B cell (primary cell): ENCODE results near the gene NOS1. TPM values are rescaled to one million over a fixed set of nuclear protein-coding genes. Genes with fewer than 3 reads are reported as not detected.

Experiments
- ATAC-seq: fragments of 200-7000 bp; cut with Tn5 transposase; one replicate; pipeline ENCODE4 v1.10.0; 2021; ENCODE audit warnings: low read depth, mild to moderate bottlenecking, moderate number of reproducible peaks, moderate library complexity
- CTCF ChIA-PET: fragments of 350-600 bp; sonication (Branson Sonifier 250); formaldehyde crosslinking; loops from one replicate; lab custom pipeline; 2021; ENCODE audit warnings: antibody characterized with exemption, inconsistent platforms; lab: Charles Lee
- POLR2A ChIA-PET: fragments of 350-600 bp; sonication (Branson Sonifier 250); formaldehyde crosslinking; loops from one replicate; lab custom pipeline; 2021; ENCODE audit warnings: antibody characterized with exemption; lab: Charles Lee
- DNase-seq: peaks from one replicate; pipeline ENCODE4 v3.0.0; 2013
- H2AFZ ChIP-seq: 2 replicates; pipeline ENCODE4 v1.6.1; 2012; ENCODE audit warnings: mild to moderate bottlenecking, low read depth, low read length; ENCODE audit not compliant: insufficient read depth, poor library complexity, severe bottlenecking
- H3K27ac ChIP-seq, 2 donors: 1 replicate in 1 of 2; 2 replicates in 1 of 2; pipeline ENCODE4 v1.5.1; 2012 to 2013; ENCODE audit warnings: low read length in 2 of 2, mild to moderate bottlenecking in 2 of 2, moderate library complexity in 1 of 2
- H3K27me3 ChIP-seq, 4 experiments: fragments of 200-600 bp in 1 of 4; sonication (generic) in 1 of 4; replicated peaks in 1 of 4; 1 replicate in 2 of 4; 2 replicates in 2 of 4; pipeline versions ENCODE4 v1.6.1 to v1.7.0; 2013 to 2016; ENCODE audit warnings: low read length in 3 of 4, mild to moderate bottlenecking in 2 of 4, mixed read lengths in 1 of 4, moderate library complexity in 1 of 4; ENCODE audit not compliant: insufficient read depth in 4 of 4, control insufficient read depth in 3 of 4; ENCODE audit errors: control extremely low read depth in 1 of 4
- H3K36me3 ChIP-seq, 2 experiments: replicated peaks in 1 of 2; 1 replicate in 1 of 2; 2 replicates in 1 of 2; pipeline versions ENCODE4 v1.6.1 to v1.7.1; 2013; ENCODE audit warnings: low read length in 1 of 2; ENCODE audit not compliant: insufficient read depth in 2 of 2, control insufficient read depth in 1 of 2; ENCODE audit errors: control extremely low read depth in 1 of 2, extremely low read depth in 1 of 2
- H3K4me1 ChIP-seq, 2 donors: fragments of 200-600 bp in 1 of 2; sonication (generic) in 1 of 2; 1 replicate in 1 of 2; 2 replicates in 1 of 2; pipeline versions ENCODE4 v1.5.1 to v1.6.1; 2013 to 2017; ENCODE audit warnings: low read length in 2 of 2; ENCODE audit not compliant: control insufficient read depth in 2 of 2, insufficient read depth in 2 of 2
- H3K4me2 ChIP-seq: replicated peaks from 2 replicates; pipeline ENCODE3; 2012; ENCODE audit warnings: mild to moderate bottlenecking, low read depth, low read length; ENCODE audit not compliant: poor library complexity, severe bottlenecking
- H3K4me3 ChIP-seq, 5 experiments: fragments of 200-600 bp in 1 of 5; sonication (generic) in 1 of 5; 1 replicate in 3 of 5; 2 replicates in 2 of 5; pipeline versions ENCODE4 v1.5.1 to v1.7.0; 2011 to 2016; ENCODE audit warnings: low read length in 4 of 5, mild to moderate bottlenecking in 4 of 5, low read depth in 2 of 5, control low read depth in 1 of 5, moderate library complexity in 1 of 5; ENCODE audit not compliant: insufficient read depth in 1 of 5; ENCODE audit errors: control extremely low read depth in 1 of 5, extremely low read depth in 1 of 5
- H3K79me2 ChIP-seq: fragments of 200-600 bp; sonication (generic); one replicate; pipeline ENCODE4 v1.6.0; 2016; ENCODE audit warnings: low read length; ENCODE audit not compliant: control insufficient read depth, insufficient read depth
- H3K9ac ChIP-seq: fragments of 200-600 bp; sonication (generic); 2 replicates; pipeline ENCODE4 v1.6.1; 2017; ENCODE audit warnings: mild to moderate bottlenecking, low read length, moderate library complexity
- H3K9me3 ChIP-seq, 3 donors: one replicate each; pipeline versions ENCODE4 v1.6.1 to v1.7.1; 2013; ENCODE audit warnings: low read length in 2 of 3; ENCODE audit not compliant: control insufficient read depth in 2 of 3, insufficient read depth in 1 of 3; ENCODE audit errors: control extremely low read depth in 1 of 3
- H4K20me1 ChIP-seq: 2 replicates; pipeline ENCODE4 v1.6.0; 2012; ENCODE audit warnings: mild to moderate bottlenecking, low read length; ENCODE audit not compliant: insufficient read depth, control insufficient read depth, poor library complexity, severe bottlenecking
- H3K27ac Mint-ChIP-seq: one replicate; pipeline ENCODE4 v1.8.0; 2021; ENCODE audit warnings: mixed read lengths
- H3K27me3 Mint-ChIP-seq: one replicate; pipeline ENCODE4 v1.8.0; 2021; ENCODE audit warnings: mixed read lengths
- H3K4me1 Mint-ChIP-seq: one replicate; pipeline ENCODE4 v1.8.0; 2021; ENCODE audit warnings: mixed read lengths
- H3K4me3 Mint-ChIP-seq: one replicate; pipeline ENCODE4 v1.8.0; 2021; ENCODE audit warnings: mixed read lengths
- H3K9me3 Mint-ChIP-seq: one replicate; pipeline ENCODE4 v1.8.0; 2022; ENCODE audit warnings: mixed read lengths; ENCODE audit not compliant: insufficient read depth
- CTCF ChIP-seq: fragments of 200-600 bp; IDR thresholded peaks from one replicate; pipeline ENCODE4 v1.8.0; 2022; ENCODE audit warnings: antibody characterized with exemption, mild to moderate bottlenecking
- EZH2 ChIP-seq: IDR thresholded peaks from 2 replicates; pipeline ENCODE4 v1.6.1; 2012; ENCODE audit warnings: borderline replicate concordance, low read depth, mild to moderate bottlenecking, moderate library complexity, low read length; ENCODE audit not compliant: insufficient read depth, poor library complexity, severe bottlenecking
- WGBS: methylation state at CpG from one replicate; pipeline ENCODE4 v1.1.5; 2013; ENCODE audit warnings: missing lambda C conversion rate; ENCODE audit not compliant: insufficient coverage; 5-methylcytosine and 5-hydroxymethylcytosine counted together
- intact Hi-C: fragments of 100-400 bp; cut with micrococcal nuclease; formaldehyde crosslinking; loops from one replicate; pipeline ENCODE4 v1.10.0; 2022
- polyA plus RNA-seq: library from polyadenylated mRNA; depleted of rRNA; stranded (reverse); fragments of >200 nt; gene quantifications from 2 replicates; pipeline ENCODE4 v1.2.3, GENCODE V29; 2012
- total RNA-seq, 2 donors: library from RNA; stranded (reverse); fragments of 120-200 nt in 1 of 2; gene quantifications; 1 replicate in 1 of 2; 2 replicates in 1 of 2; pipeline versions ENCODE4 v1.2.3 to v1.2.4, GENCODE V29; 2013 to 2022

The NOS1 gene
- total and polyA plus RNA-seq, 2 donors (not counting 1 experiment from before 2014, with no cell fraction given): not detected

- H3K36me3 ChIP-seq: no peaks in the 10 kb centered on the region
- H3K4me1 ChIP-seq: no peaks in the 10 kb centered on the region
- Mint-ChIP-seq H3K27me3 (peaks cover 23% of the 10 kb centered on the region), H3K9me3 (no peaks in the 10 kb centered on the region), H3K4me1 (no peaks in the 10 kb centered on the region), H3K27ac (no peak overlapping the region), H3K4me3 (no peak overlapping the region)
- H3K4me2 ChIP-seq: no peak overlapping the region
- DNase-seq: no peak
- 87% methylated on average over 6 of the region's 7 CpGs for WGBS
- no peak overlapping the region for H2AFZ ChIP-seq
- ChIA-PET CTCF (no interaction called here), POLR2A (no interaction called here)
- H3K27me3 ChIP-seq: no peaks in the 10 kb centered on the region
- intact Hi-C loops: no loop called here
- H4K20me1 ChIP-seq: no peaks in the 10 kb centered on the region
- H3K79me2 ChIP-seq: no peaks in the 10 kb centered on the region
- no peak overlapping the region for H3K4me3 ChIP-seq
- H3K9me3 ChIP-seq: peaks cover 0 to 6% (median 0%) of the 10 kb centered on the region in 3 donors
- no peak overlapping the region for H3K27ac ChIP-seq
- TF ChIP-seq EZH2 (no peak), CTCF (no peak)
- ATAC-seq: no peak
- H3K9ac ChIP-seq: no peak overlapping the region
Measured at GRCh38 chr12:117218149-117218548, 143.3 kb downstream of the NOS1 start.

GRCh38 chr12:117216686-117217085, 144.7 kb downstream of the NOS1 start:
- WGBS: 95% methylated on average over 4 of the region's 5 CpGs
- no peak for ATAC-seq
- no peaks in the 10 kb centered on the region for H3K36me3 ChIP-seq

More at GRCh38 chr12:117216686-117217085, 144.7 kb downstream of the NOS1 start:
- Histone ChIP-seq H3K4me3 (no peak overlapping the region), H3K4me1 (no peaks in the 10 kb centered on the region), H4K20me1 (no peaks in the 10 kb centered on the region), H3K4me2 (no peak overlapping the region), H2AFZ (no peak overlapping the region), H3K27ac (no peak overlapping the region), H3K9ac (no peak overlapping the region), H3K9me3 (peaks cover 0 to 2% (median 0%) of the 10 kb centered on the region in 3 donors), H3K27me3 (no peaks in the 10 kb centered on the region), H3K79me2 (no peaks in the 10 kb centered on the region)
- TF ChIP-seq CTCF (no peak), EZH2 (no peak)
- CTCF ChIA-PET: no interaction called here
- Mint-ChIP-seq H3K4me1 (no peaks in the 10 kb centered on the region), H3K4me3 (no peak overlapping the region), H3K9me3 (no peaks in the 10 kb centered on the region), H3K27me3 (peaks cover 23% of the 10 kb centered on the region), H3K27ac (no peak overlapping the region)
- POLR2A ChIA-PET: no interaction called here
- intact Hi-C loops: no loop called here
- no peak for DNase-seq
